H9 (cell line): ENCODE data around the gene TANGO6. TPM values are rescaled to one million over a fixed set of nuclear protein-coding genes. Genes with fewer than 3 reads are reported as not detected.
A peak's percentile ranks its signal among the peaks of the same experiment; 100 is the strongest.

Experiments used
- DNase-seq: peaks from one replicate; pipeline ENCODE4 v3.0.0-alpha.2; 2017
- H2AFZ ChIP-seq: one replicate; pipeline ENCODE4 v1.6.1; 2013; ENCODE audit warnings: mild to moderate bottlenecking, low read length, control low read depth, moderate library complexity
- H2AK5ac ChIP-seq: 2 replicates; pipeline ENCODE4 v1.6.1; 2013; ENCODE audit warnings: low read length, control low read depth, mixed read lengths; ENCODE audit not compliant: insufficient read length
- H2BK120ac ChIP-seq: one replicate; pipeline ENCODE4 v1.6.1; 2013; ENCODE audit warnings: low read depth, mild to moderate bottlenecking, low read length, control low read depth, inconsistent platforms; ENCODE audit not compliant: poor library complexity, severe bottlenecking
- H2BK12ac ChIP-seq: 2 replicates; pipeline ENCODE4 v1.6.1; 2013; ENCODE audit warnings: low read length, control low read depth, mixed read lengths, low read depth; ENCODE audit not compliant: insufficient read length
- H2BK15ac ChIP-seq: 2 replicates; pipeline ENCODE4 v1.6.1; 2013; ENCODE audit warnings: low read depth, low read length, control low read depth
- H2BK20ac ChIP-seq: one replicate; pipeline ENCODE4 v1.6.1; 2013; ENCODE audit warnings: low read depth, mild to moderate bottlenecking, low read length, control low read depth, inconsistent platforms; ENCODE audit not compliant: poor library complexity, severe bottlenecking
- H2BK5ac ChIP-seq: 2 replicates; pipeline ENCODE4 v1.6.1; 2013; ENCODE audit warnings: low read length, control low read depth, mixed read lengths; ENCODE audit not compliant: insufficient read length
- H3K14ac ChIP-seq: 2 replicates; pipeline ENCODE4 v1.6.1; 2013; ENCODE audit warnings: low read length, control low read depth; ENCODE audit not compliant: insufficient read depth
- H3K18ac ChIP-seq: 2 replicates; pipeline ENCODE4 v1.6.1; 2013; ENCODE audit warnings: low read depth, mild to moderate bottlenecking, mixed read lengths, low read length, control low read depth; ENCODE audit not compliant: insufficient read length
- H3K23ac ChIP-seq: 2 replicates; pipeline ENCODE4 v1.6.1; 2013; ENCODE audit warnings: low read length, control low read depth, mixed read lengths, low read depth; ENCODE audit not compliant: insufficient read length
- H3K23me2 ChIP-seq: 2 replicates; pipeline ENCODE4 v1.6.1; 2013; ENCODE audit warnings: low read depth, mild to moderate bottlenecking, mixed read lengths, low read length, control low read depth; ENCODE audit not compliant: insufficient read length, poor library complexity, severe bottlenecking
- H3K27ac ChIP-seq: 2 replicates; pipeline ENCODE4 v1.5.1; 2013; ENCODE audit warnings: low read length, control low read depth, mixed read lengths, low read depth; ENCODE audit not compliant: insufficient read length
- H3K27me3 ChIP-seq: 2 replicates; pipeline ENCODE4 v1.6.1; 2013; ENCODE audit warnings: low read length, control low read depth, inconsistent platforms; ENCODE audit not compliant: insufficient read depth
- H3K4ac ChIP-seq: 2 replicates; pipeline ENCODE4 v1.6.1; 2013; ENCODE audit warnings: low read depth, mild to moderate bottlenecking, control low read depth, inconsistent platforms, low read length, moderate library complexity
- H3K4me1 ChIP-seq: 2 replicates; pipeline ENCODE4 v1.6.1; 2013; ENCODE audit warnings: low read length, control low read depth, inconsistent platforms; ENCODE audit not compliant: insufficient read depth
- H3K4me2 ChIP-seq: 2 replicates; pipeline ENCODE4 v1.6.1; 2013; ENCODE audit warnings: low read length, control low read depth, mixed read lengths; ENCODE audit not compliant: insufficient read length, insufficient read depth
- H3K56ac ChIP-seq: 2 replicates; pipeline ENCODE4 v1.6.1; 2013; ENCODE audit warnings: low read depth, mild to moderate bottlenecking, mixed read lengths, low read length, control low read depth; ENCODE audit not compliant: insufficient read length
- H3K79me1 ChIP-seq: 2 replicates; pipeline ENCODE4 v1.6.1; 2013; ENCODE audit warnings: low read depth, mild to moderate bottlenecking, moderate library complexity, low read length, control low read depth, inconsistent platforms; ENCODE audit not compliant: insufficient read depth, poor library complexity, severe bottlenecking
- H3K79me2 ChIP-seq: 2 replicates; pipeline ENCODE4 v1.6.1; 2013; ENCODE audit warnings: low read length, control low read depth, inconsistent platforms; ENCODE audit not compliant: insufficient read depth
- H3K9ac ChIP-seq: 2 replicates; pipeline ENCODE4 v1.6.1; 2013; ENCODE audit warnings: low read length, control low read depth, mixed read lengths; ENCODE audit not compliant: insufficient read length; ENCODE audit errors: extremely low read depth
- H3K9me3 ChIP-seq: one replicate; pipeline ENCODE4 v1.6.1; 2013; ENCODE audit warnings: low read depth, low read length, inconsistent platforms; ENCODE audit not compliant: control insufficient read depth
- H3T11ph ChIP-seq: one replicate; pipeline ENCODE4 v1.6.1; 2013; ENCODE audit warnings: mild to moderate bottlenecking, low read length, control low read depth, inconsistent platforms
- H4K20me1 ChIP-seq: one replicate; pipeline ENCODE4 v1.6.1; 2013; ENCODE audit not compliant: control insufficient read depth, insufficient read length, insufficient read depth
- H4K5ac ChIP-seq: 2 replicates; pipeline ENCODE4 v1.6.1; 2013; ENCODE audit warnings: low read depth, mild to moderate bottlenecking, mixed read lengths, low read length, control low read depth; ENCODE audit not compliant: insufficient read length
- H4K8ac ChIP-seq: replicated peaks from 2 replicates; pipeline ENCODE4 v1.6.1; 2013; ENCODE audit warnings: low read length, control low read depth, mixed read lengths, low read depth; ENCODE audit not compliant: insufficient read length
- H4K91ac ChIP-seq: 2 replicates; pipeline ENCODE4 v1.6.1; 2013; ENCODE audit warnings: low read depth, mild to moderate bottlenecking, moderate library complexity, mixed read lengths, low read length, control low read depth; ENCODE audit not compliant: insufficient read length
- H3K27ac Mint-ChIP-seq, 3 experiments: 2 replicates in 2 of 3; 3 replicates in 1 of 3; pipeline ENCODE4 v1.8.0; 2020 to 2021; ENCODE audit warnings: mixed read lengths in 3 of 3, mild to moderate bottlenecking in 1 of 3, moderate library complexity in 1 of 3
- H3K27me3 Mint-ChIP-seq: 2 replicates; pipeline ENCODE4 v1.8.0; 2021; ENCODE audit warnings: low read depth, mild to moderate bottlenecking, moderate library complexity, mixed read lengths
- H3K36me3 Mint-ChIP-seq, 3 experiments: 2 replicates in 2 of 3; 3 replicates in 1 of 3; pipeline ENCODE4 v1.8.0; 2020 to 2021; ENCODE audit warnings: low read depth in 3 of 3, mixed read lengths in 3 of 3; ENCODE audit not compliant: insufficient read depth in 1 of 3
- H3K4me1 Mint-ChIP-seq, 2 experiments: 2 replicates each; pipeline ENCODE4 v1.8.0; 2020; ENCODE audit warnings: mixed read lengths in 2 of 2
- H3K4me3 Mint-ChIP-seq, 2 experiments: 2 replicates in 1 of 2; 3 replicates in 1 of 2; pipeline ENCODE4 v1.8.0; 2020 to 2021; ENCODE audit warnings: mild to moderate bottlenecking in 2 of 2, mixed read lengths in 2 of 2, moderate library complexity in 1 of 2
- H3K9me3 Mint-ChIP-seq, 2 experiments: 2 replicates in 1 of 2; 3 replicates in 1 of 2; pipeline ENCODE4 v1.8.0; 2020; ENCODE audit warnings: mild to moderate bottlenecking in 2 of 2, mixed read lengths in 2 of 2, moderate library complexity in 1 of 2
- CTCF ChIP-seq: fragments of 200-600 bp; sonication (generic); conservative IDR thresholded peaks from 3 replicates; pipeline ENCODE4 v1.8.0; 2021; ENCODE audit warnings: antibody characterized with exemption, mild to moderate bottlenecking
- WGBS: extraction: QIAGEN DNeasy Blood & Tissue Kit; methylation state at CpG from one replicate; pipeline ENCODE4 v1.1.7; 2013; ENCODE audit warnings: missing lambda C conversion rate, low lambda C conversion rate, mixed read lengths; ENCODE audit not compliant: insufficient read length; ENCODE audit errors: extremely low coverage; 5-methylcytosine and 5-hydroxymethylcytosine counted together
- total RNA-seq: library from RNA; stranded (reverse); gene quantifications from 2 replicates; pipeline ENCODE4 v1.2.1, GENCODE V29; 2021

The TANGO6 gene
- total RNA-seq, 1 experiment from 2014 or later: 12.0 TPM

GRCh38 chr16:69112285-69113129 lies 269.2 kb downstream of the TANGO6 start:
- Histone ChIP-seq H3T11ph (no peak overlapping the region), H2BK15ac (no peak overlapping the region)
- H3K36me3 Mint-ChIP-seq: peaks cover 62 to 86% (median 74%) of the 10 kb centered on the region in 3 experiments

More at GRCh38 chr16:69112285-69113129, 269.2 kb downstream of the TANGO6 start:
- H2BK12ac ChIP-seq: no peak overlapping the region
- H3K27me3 Mint-ChIP-seq: no peaks in the 10 kb centered on the region
- H3K9me3 Mint-ChIP-seq: no peaks in the 10 kb centered on the region
- no peak overlapping the region for H3K4me2 ChIP-seq
- no peak overlapping the region for H3K14ac ChIP-seq
- peaks cover 8% of the 10 kb centered on the region; the same call in 1 of the 2 replicates for H3K79me2 ChIP-seq
- no peak overlapping the region for H2BK5ac ChIP-seq
- H4K20me1 ChIP-seq: no peaks in the 10 kb centered on the region
- peaks cover 21 to 32% of the 10 kb centered on the region in 2 experiments for H3K4me1 Mint-ChIP-seq
- WGBS: no CpG with 5 or more reads among the region's 6 CpGs
- no peak overlapping the region for H3K4ac ChIP-seq
- H2BK20ac ChIP-seq: no peak overlapping the region
- peak; percentile 84 for DNase-seq
- peaks cover 7% of the 10 kb centered on the region; the same call in 1 of the 2 replicates for H3K4me1 ChIP-seq
- no peak overlapping the region for H3K4me3 Mint-ChIP-seq
- no peak overlapping the region for H2BK120ac ChIP-seq
- peak overlapping the region in 2 of 3 experiments; percentile 74 to 88; a peak in 2 of 7 replicates for H3K27ac Mint-ChIP-seq
- H3K27me3 ChIP-seq: no peaks in the 10 kb centered on the region
- peak; percentile 95 for TF ChIP-seq CTCF
- no peak overlapping the region for H2AFZ ChIP-seq
- no peak overlapping the region for H3K27ac ChIP-seq
- H4K8ac ChIP-seq: no peak overlapping the region
- no peak overlapping the region for H2AK5ac ChIP-seq
- peaks cover 9% of the 10 kb centered on the region for H3K23me2 ChIP-seq
- H4K5ac ChIP-seq: no peak overlapping the region
- no peak overlapping the region for H3K23ac ChIP-seq
- H3K56ac ChIP-seq: no peak overlapping the region
- H4K91ac ChIP-seq: no peak overlapping the region
- no peak overlapping the region for H3K9ac ChIP-seq
- no peaks in the 10 kb centered on the region for H3K9me3 ChIP-seq
- H3K18ac ChIP-seq: no peak overlapping the region
- H3K79me1 ChIP-seq: no peaks in the 10 kb centered on the region
